GM10266 (cell line): ENCODE data around the gene FAF1.
A peak's percentile ranks its signal among the peaks of the same experiment; 100 is the strongest.

Experiments
- DNase-seq: peaks from one replicate; pipeline ENCODE4 v3.0.0; 2012; ENCODE audit errors: extremely low spot score
- CTCF ChIP-seq: IDR thresholded peaks from 2 replicates; pipeline ENCODE4 v1.5.1; 2012; ENCODE audit warnings: mild to moderate bottlenecking, low read depth; ENCODE audit not compliant: control insufficient read depth, insufficient read depth; ENCODE audit errors: missing control alignments

Gene FAF1

GRCh38 chr1:50425376-50426107 is 534.5 kb downstream of the FAF1 start:
- DNase-seq, result no peak
- no peak for TF ChIP-seq CTCF

DNA sequence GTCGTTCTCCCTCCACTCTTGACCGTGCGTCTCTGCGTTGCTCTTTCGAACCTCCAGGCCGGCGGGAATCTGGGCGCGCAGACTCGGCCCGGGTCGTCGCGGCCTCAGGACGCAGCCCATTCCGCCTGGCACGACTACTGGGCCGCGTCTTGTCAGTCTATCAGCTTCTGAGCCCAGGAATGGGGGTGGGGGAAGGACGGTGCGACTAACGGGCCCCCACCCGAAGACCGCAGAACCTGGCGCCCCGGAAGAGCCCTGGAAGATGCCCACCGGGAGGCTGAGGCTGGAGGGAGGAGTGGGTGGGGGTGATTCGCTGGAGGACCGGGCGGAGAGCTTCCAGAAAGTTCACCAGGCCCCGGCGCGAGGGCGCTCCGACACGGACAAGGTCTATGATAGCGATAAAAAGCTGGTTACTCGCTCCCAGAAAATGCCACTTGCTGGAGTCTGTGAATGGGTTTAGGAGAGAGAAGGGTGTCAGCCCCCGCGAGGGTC is 535.1 kb downstream of the FAF1 start:
- no peak for DNase-seq
- no peak for TF ChIP-seq CTCF

- peak; percentile 70 for DNase-seq
- TF ChIP-seq CTCF, result no peak
Measured at GRCh38 chr1:50424045-50424883, 535.8 kb downstream of the FAF1 start.

DNA sequence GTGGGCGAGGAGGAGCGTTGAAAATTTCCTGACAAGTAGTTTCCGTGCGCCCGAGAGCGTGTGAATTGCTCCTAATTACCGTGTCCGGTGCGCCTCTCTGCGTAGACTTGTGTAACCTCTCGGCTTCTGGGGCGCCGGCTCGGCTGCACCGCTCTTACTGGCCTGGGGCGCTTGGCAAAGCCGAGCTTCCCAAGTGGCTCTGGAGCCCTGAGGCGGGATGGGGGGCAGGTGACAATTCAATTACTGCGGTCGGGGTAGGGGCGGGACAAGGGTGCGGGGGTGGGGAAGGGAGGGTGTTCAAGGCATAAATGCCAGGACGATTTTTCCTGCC is 536.4 kb downstream of the FAF1 start:
- TF ChIP-seq CTCF, result no peak
- DNase-seq, result peak; percentile 75

DNA sequence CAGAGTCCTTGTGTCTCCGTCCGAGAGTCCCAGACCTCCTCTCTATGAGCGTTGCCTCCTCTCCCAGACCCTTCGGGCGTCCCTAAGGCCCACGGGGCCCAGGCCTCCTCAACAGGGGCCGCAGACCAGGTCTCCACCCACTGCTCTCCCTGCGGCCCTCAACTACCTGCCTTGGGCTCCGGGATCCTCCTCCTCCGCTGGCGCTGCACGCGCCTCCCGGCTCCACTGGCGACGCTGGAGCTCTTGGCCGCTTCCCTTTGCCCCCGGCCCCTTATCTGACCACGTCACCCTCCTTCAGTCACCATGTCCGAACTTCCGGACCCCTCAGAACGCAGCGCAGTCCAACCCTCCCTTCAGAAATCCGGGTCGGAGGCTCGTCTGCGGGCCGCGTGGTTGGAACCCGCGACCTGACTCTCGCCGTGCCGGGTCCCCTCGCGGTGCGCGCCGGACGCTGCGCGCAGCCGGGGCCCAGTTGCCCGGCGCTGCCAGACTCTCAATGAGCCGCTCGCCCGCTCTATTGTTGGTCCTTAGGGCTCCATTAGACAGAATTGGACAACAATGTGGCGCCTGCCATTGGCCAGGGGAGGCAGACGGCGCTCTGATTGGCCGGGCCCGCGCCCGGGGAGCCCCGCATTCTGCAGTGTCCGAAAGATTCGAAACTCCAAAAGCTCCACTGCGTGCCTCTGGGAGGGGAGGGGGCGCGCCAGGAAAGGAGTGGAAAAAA is 537.0 kb downstream of the FAF1 start, which contains the start of gene DMRTA2:
TSS of gene DMRTA2 (minus strand) at position 498 of the 724 bp plus-strand sequence. CDS start 1,907 bp downstream, outside the sequence.
- DNase-seq, result peak; percentile 67

DNA sequence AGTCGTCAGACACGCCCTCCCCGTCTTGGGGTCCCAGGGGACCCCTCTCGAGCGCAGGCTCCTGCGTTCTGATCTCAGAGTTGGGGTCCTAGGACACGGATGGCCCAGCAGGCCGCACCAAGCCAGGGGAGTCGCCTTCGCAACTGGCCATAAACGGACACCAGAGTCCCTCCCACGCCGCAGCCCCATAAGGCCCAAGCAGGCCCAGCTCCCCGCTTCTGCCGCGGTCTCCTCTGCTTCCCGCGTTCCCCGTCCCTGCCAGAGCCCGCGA is 537.5 kb downstream of the FAF1 start:
- no peak for DNase-seq
- TF ChIP-seq CTCF, result no peak

More for the DNA sequence above, 537.0 kb downstream of the FAF1 start, which contains the start of gene DMRTA2:
- no peak for TF ChIP-seq CTCF
